ENCODE results near the gene ADGRG3. TPM values are rescaled to one million over a fixed set of nuclear protein-coding genes. Genes with fewer than 3 reads are reported as not detected.
"Not testable (repeated sequence)": the region's sequence is repeated elsewhere in the genome, so short reads cannot be mapped to it uniquely, and the experiment has no call there.

ADGRG3 gene
- total RNA-seq, 1 donor from 2014 or later, result not detected

DNA sequence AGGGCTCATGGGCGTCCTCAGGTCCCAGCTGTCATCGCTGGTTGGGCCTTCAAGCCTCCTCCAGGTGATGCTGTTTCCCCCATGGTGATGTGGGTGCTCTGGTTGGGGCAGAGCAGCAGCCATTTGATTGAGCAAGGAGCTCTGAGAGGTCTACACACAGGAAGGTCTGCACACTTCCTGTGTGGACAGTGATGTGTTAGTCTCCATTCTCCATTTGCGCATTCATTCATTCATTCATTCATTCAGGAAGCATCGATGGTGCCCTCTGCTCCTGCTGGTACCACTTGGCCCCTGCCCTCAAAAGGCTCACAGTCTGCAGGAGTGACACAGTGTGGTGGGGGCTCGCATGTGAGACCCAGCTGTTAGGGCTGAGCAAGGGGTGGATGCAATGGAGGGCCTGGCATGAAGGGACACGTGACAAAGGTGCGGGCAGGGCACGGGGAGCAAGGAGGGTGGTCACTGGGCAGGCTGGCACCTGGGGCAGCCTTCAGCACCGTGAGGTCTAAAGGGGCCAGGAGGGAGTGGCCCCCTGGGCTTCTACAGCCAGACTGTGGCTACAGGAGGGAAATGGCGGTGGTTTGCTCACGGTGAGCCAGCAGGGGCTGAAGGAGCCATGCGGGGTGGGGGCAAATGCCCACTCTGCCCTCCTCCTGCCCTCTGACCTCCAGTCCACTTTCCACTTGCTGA lies 1.5 kb downstream of the ADGRG3 start:
- H3K27me3 ChIP-seq (ENCODE audit: insufficient read depth, low read length), result peaks cover 15% of the 10 kb centered on the region
- H2AFZ ChIP-seq (ENCODE audit: low read depth, low read length), result no peak overlapping the region
- FAIRE-seq, result no peak
- DNase-seq (ENCODE audit: low read depth), result no peak
- no peaks in the 10 kb centered on the region for H3K9me3 ChIP-seq (ENCODE audit: insufficient read depth, low read depth, low read length)
- Mint-ChIP-seq H3K9me3 (ENCODE audit: unreplicated experiment) (no peaks in the 10 kb centered on the region), H3K4me3 (ENCODE audit: unreplicated experiment) (no peak overlapping the region), H3K4me1 (ENCODE audit: low read depth, unreplicated experiment) (no peaks in the 10 kb centered on the region), H3K27me3 (ENCODE audit: low read depth, unreplicated experiment) (peaks cover 23% of the 10 kb centered on the region), H3K27ac (ENCODE audit: unreplicated experiment) (no peak overlapping the region), H3K36me3 (ENCODE audit: low read depth, unreplicated experiment) (no peaks in the 10 kb centered on the region)
- no peak overlapping the region for H3K9ac ChIP-seq (ENCODE audit: low read length)
- H3K4me2 ChIP-seq (ENCODE audit: low read length), result no peak overlapping the region
- H3K27ac ChIP-seq (ENCODE audit: low read depth, low read length), result no peak overlapping the region
- H3K79me2 ChIP-seq (ENCODE audit: insufficient read depth, low read length), result no peaks in the 10 kb centered on the region
- TF ChIP-seq CTCF (IDR thresholded peaks at IDR 0.05; ENCODE audit: insufficient read depth, low read depth, low read length), result no peak
- no peak for TF ChIP-seq EZH2 (IDR thresholded peaks at IDR 0.05; ENCODE audit: insufficient read depth, low read length)
- no peaks in the 10 kb centered on the region for H3K4me1 ChIP-seq (ENCODE audit: insufficient read depth, low read length)
- no peaks in the 10 kb centered on the region for H3K36me3 ChIP-seq (ENCODE audit: insufficient read depth, low read length)
- no peak overlapping the region for H3K4me3 ChIP-seq (ENCODE audit: insufficient read depth, low read depth, low read length)
- H4K20me1 ChIP-seq (ENCODE audit: insufficient read depth, low read length), result no peaks in the 10 kb centered on the region

DNA sequence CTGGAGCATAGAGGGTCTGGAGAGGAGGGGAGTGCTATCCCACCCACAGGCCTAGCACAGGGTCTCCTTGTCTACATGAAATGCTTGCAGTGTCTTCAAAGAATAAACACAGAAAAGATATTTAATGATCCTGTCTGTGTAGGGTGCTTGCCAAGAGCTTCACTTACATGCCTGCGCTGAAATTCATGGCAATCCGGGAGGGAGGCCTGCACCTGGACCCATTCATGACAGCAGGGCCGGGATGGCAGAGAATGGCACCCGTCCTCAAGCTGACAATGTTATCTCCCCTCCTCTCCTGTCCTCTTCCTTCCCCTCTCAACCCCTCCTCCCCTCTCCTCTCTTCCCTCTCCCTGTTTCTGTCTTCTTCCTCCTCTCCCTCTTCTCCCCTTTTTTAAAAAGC lies 2.1 kb downstream of the ADGRG3 start:
- Mint-ChIP-seq H3K9me3 (ENCODE audit: unreplicated experiment) (no peaks in the 10 kb centered on the region), H3K27me3 (ENCODE audit: low read depth, unreplicated experiment) (peaks cover 25% of the 10 kb centered on the region), H3K36me3 (ENCODE audit: low read depth, unreplicated experiment) (no peaks in the 10 kb centered on the region), H3K4me3 (ENCODE audit: unreplicated experiment) (no peak overlapping the region), H3K4me1 (ENCODE audit: low read depth, unreplicated experiment) (no peaks in the 10 kb centered on the region), H3K27ac (ENCODE audit: unreplicated experiment) (no peak overlapping the region)
- Histone ChIP-seq H3K4me3 (ENCODE audit: insufficient read depth, low read depth, low read length) (no peak overlapping the region), H3K9me3 (ENCODE audit: insufficient read depth, low read depth, low read length) (no peaks in the 10 kb centered on the region), H3K36me3 (ENCODE audit: insufficient read depth, low read length) (no peaks in the 10 kb centered on the region), H3K79me2 (ENCODE audit: insufficient read depth, low read length) (no peaks in the 10 kb centered on the region), H4K20me1 (ENCODE audit: insufficient read depth, low read length) (no peaks in the 10 kb centered on the region), H3K27ac (ENCODE audit: low read depth, low read length) (no peak overlapping the region), H3K27me3 (ENCODE audit: insufficient read depth, low read length) (peaks cover 15% of the 10 kb centered on the region), H3K9ac (ENCODE audit: low read length) (no peak overlapping the region), H3K4me2 (ENCODE audit: low read length) (no peak overlapping the region), H2AFZ (ENCODE audit: low read depth, low read length) (no peak overlapping the region), H3K4me1 (ENCODE audit: insufficient read depth, low read length) (no peaks in the 10 kb centered on the region)
- no peak for DNase-seq (ENCODE audit: low read depth)
- FAIRE-seq, result no peak
- TF ChIP-seq CTCF (IDR thresholded peaks at IDR 0.05; ENCODE audit: insufficient read depth, low read depth, low read length) (no peak), EZH2 (IDR thresholded peaks at IDR 0.05; ENCODE audit: insufficient read depth, low read length) (no peak)

GRCh38 chr16:57671451-57671850 lies 3.3 kb downstream of the ADGRG3 start:
- not testable (repeated sequence) for DNase-seq (ENCODE audit: low read depth); H3K36me3 Mint-ChIP-seq (ENCODE audit: low read depth, unreplicated experiment); H3K4me2 ChIP-seq (ENCODE audit: low read length); H3K9ac ChIP-seq (ENCODE audit: low read length); H3K36me3 ChIP-seq (ENCODE audit: insufficient read depth, low read length); H3K4me1 Mint-ChIP-seq (ENCODE audit: low read depth, unreplicated experiment); H3K79me2 ChIP-seq (ENCODE audit: insufficient read depth, low read length); FAIRE-seq; H3K4me3 Mint-ChIP-seq (ENCODE audit: unreplicated experiment); H3K9me3 ChIP-seq (ENCODE audit: insufficient read depth, low read depth, low read length); H2AFZ ChIP-seq (ENCODE audit: low read depth, low read length); H3K4me1 ChIP-seq (ENCODE audit: insufficient read depth, low read length); H3K9me3 Mint-ChIP-seq (ENCODE audit: unreplicated experiment); H3K4me3 ChIP-seq (ENCODE audit: insufficient read depth, low read depth, low read length); H3K27ac Mint-ChIP-seq (ENCODE audit: unreplicated experiment); H3K27ac ChIP-seq (ENCODE audit: low read depth, low read length); H4K20me1 ChIP-seq (ENCODE audit: insufficient read depth, low read length)
- H3K27me3 ChIP-seq (ENCODE audit: insufficient read depth, low read length), result peaks cover 20% of the 10 kb centered on the region
- H3K27me3 Mint-ChIP-seq (ENCODE audit: low read depth, unreplicated experiment), result peaks cover 24% of the 10 kb centered on the region
